Prostate gland (tissue), 2 donors: ENCODE data around the gene ABCA1.

ENCODE experiments used
- POLR2A ChIP-seq: fragments of 450-650 bp; IDR thresholded peaks from one replicate; pipeline ENCODE4 v1.6.1; 2016; ENCODE audit warnings: antibody characterized with exemption, mild to moderate bottlenecking
- POLR2AphosphoS5 ChIP-seq: sonication (generic); formaldehyde crosslinking; IDR thresholded peaks from one replicate; pipeline ENCODE4 v1.6.1; 2017; ENCODE audit warnings: antibody characterized with exemption
- TF ChIP-seq, protein P1 (sequence below), 4 experiments: fragments of 200-600 bp in 2 of 4; fragments of 450-650 bp in 2 of 4; sonication (generic) in 2 of 4; IDR thresholded peaks; 1 replicate in 3 of 4; 2 replicates in 1 of 4; pipeline ENCODE4 v1.5.1; 2016 to 2019; ENCODE audit warnings: antibody characterized with exemption in 4 of 4, mild to moderate bottlenecking in 2 of 4, moderate library complexity in 2 of 4

GRCh38 chr9:104738452-104738851 is 189.5 kb downstream of the ABCA1 start:
- TF ChIP-seq, protein P1, sequence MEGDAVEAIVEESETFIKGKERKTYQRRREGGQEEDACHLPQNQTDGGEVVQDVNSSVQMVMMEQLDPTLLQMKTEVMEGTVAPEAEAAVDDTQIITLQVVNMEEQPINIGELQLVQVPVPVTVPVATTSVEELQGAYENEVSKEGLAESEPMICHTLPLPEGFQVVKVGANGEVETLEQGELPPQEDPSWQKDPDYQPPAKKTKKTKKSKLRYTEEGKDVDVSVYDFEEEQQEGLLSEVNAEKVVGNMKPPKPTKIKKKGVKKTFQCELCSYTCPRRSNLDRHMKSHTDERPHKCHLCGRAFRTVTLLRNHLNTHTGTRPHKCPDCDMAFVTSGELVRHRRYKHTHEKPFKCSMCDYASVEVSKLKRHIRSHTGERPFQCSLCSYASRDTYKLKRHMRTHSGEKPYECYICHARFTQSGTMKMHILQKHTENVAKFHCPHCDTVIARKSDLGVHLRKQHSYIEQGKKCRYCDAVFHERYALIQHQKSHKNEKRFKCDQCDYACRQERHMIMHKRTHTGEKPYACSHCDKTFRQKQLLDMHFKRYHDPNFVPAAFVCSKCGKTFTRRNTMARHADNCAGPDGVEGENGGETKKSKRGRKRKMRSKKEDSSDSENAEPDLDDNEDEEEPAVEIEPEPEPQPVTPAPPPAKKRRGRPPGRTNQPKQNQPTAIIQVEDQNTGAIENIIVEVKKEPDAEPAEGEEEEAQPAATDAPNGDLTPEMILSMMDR (IDR thresholded peaks at IDR 0.05) = no peak
- TF ChIP-seq POLR2A = no peak
- TF ChIP-seq POLR2AphosphoS5 = no peak
